ENCODE data around the gene ROMO1.

Gene ROMO1

GRCh38 chr20:35663516-35664465 is 35.4 kb upstream of the ROMO1 start:
- DNase-seq, result peak; percentile 50 to 74 (median 68)
- ChIA-PET CTCF (interaction anchor here (0.6 to 2.4 kb wide), 11 partner anchors 8 to 54 kb away, joined by 3 to 7 read pairs (median 4); partner anchors contain the start of genes NFS1, ROMO1 and SPAG4), POLR2A (interaction anchor here (0.8 to 2.7 kb wide), 8 partner anchors 9 to 67 kb away, joined by 3 to 9 read pairs (median 4); partner anchors contain the start of genes NFS1, ROMO1 and SPAG4)
- peak overlapping the region; percentile 62 to 93 (median 80) for H3K4me3 ChIP-seq (ENCODE audit: control insufficient read depth in 1 of 7, extremely low read depth in 1 of 7, insufficient read depth in 4 of 7, low read depth in 2 of 7, low read length in 6 of 7)
- H3K27me3 ChIP-seq (replicated peaks in 2 of 5; ENCODE audit: control insufficient read depth in 4 of 5, insufficient read depth in 5 of 5, low read length in 4 of 5), result no peaks in the 10 kb centered on the region
- peaks cover 30 to 47% (median 41%) of the 10 kb centered on the region in 4 experiments for H3K4me1 ChIP-seq (ENCODE audit: control extremely low read depth in 1 of 4, control insufficient read depth in 4 of 4, insufficient read depth in 4 of 4, low read length in 3 of 4)
- peaks cover 0 to 7% (median 2%) of the 10 kb centered on the region in 4 experiments for H3K36me3 ChIP-seq (ENCODE audit: control insufficient read depth in 4 of 4, insufficient read depth in 4 of 4, low read length in 3 of 4)
- no peaks in the 10 kb centered on the region for H3K9me3 ChIP-seq (ENCODE audit: control extremely low read depth in 1 of 5, control insufficient read depth in 4 of 5, insufficient read depth in 2 of 5, low read depth in 1 of 5, low read length in 4 of 5)
- WGBS (ENCODE audit: insufficient coverage), result 0% methylated on average over 24 of the region's 28 CpGs
- H3K27ac ChIP-seq (ENCODE audit: insufficient read depth in 1 of 2, low read depth in 1 of 2, low read length in 2 of 2, poor library complexity in 1 of 2, severe bottlenecking in 2 of 2), result peak overlapping the region; percentile 97 to 99

GRCh38 chr20:35664466-35665206 is 34.6 kb upstream of the ROMO1 start, which contains the start of the genes CPNE1 and RBM12:
TSS of gene CPNE1 (minus strand) at chr20:35664900. CDS start at chr20:35632923, 31,977 bp downstream.
TSS of gene RBM12 (minus strand) at chr20:35664900. CDS start at chr20:35655322, 9,578 bp downstream.
- peak within 1 kb of the TSS; percentile 97 to 99 for H3K27ac ChIP-seq (ENCODE audit: insufficient read depth in 1 of 2, low read depth in 1 of 2, low read length in 2 of 2, poor library complexity in 1 of 2, severe bottlenecking in 2 of 2)
- peaks cover 0 to 11% (median 9%) of the 10 kb centered on the region in 4 experiments for H3K36me3 ChIP-seq (ENCODE audit: control insufficient read depth in 4 of 4, insufficient read depth in 4 of 4, low read length in 3 of 4)
- H3K4me3 ChIP-seq (ENCODE audit: control insufficient read depth in 1 of 7, extremely low read depth in 1 of 7, insufficient read depth in 4 of 7, low read depth in 2 of 7, low read length in 6 of 7), result peak within 1 kb of the TSS; percentile 62 to 93 (median 80)
- H3K4me1 ChIP-seq (ENCODE audit: control extremely low read depth in 1 of 4, control insufficient read depth in 4 of 4, insufficient read depth in 4 of 4, low read length in 3 of 4), result peaks cover 30 to 47% (median 41%) of the 10 kb centered on the region in 4 experiments
- no peaks in the 10 kb centered on the region for H3K9me3 ChIP-seq (ENCODE audit: control extremely low read depth in 1 of 5, control insufficient read depth in 4 of 5, insufficient read depth in 2 of 5, low read depth in 1 of 5, low read length in 4 of 5)
- ChIA-PET CTCF (interaction anchor here (1.0 to 2.4 kb wide), 9 partner anchors 9 to 63 kb away, joined by 3 to 7 read pairs (median 5); partner anchors contain the start of genes NFS1, ROMO1 and SPAG4), POLR2A (interaction anchor here (0.8 to 2.7 kb wide), 7 partner anchors 10 to 68 kb away, joined by 3 to 9 read pairs (median 4); partner anchors contain the start of genes NFS1, ROMO1 and SPAG4)
- under 1% methylated on average over 54 of the region's 61 CpGs for WGBS (ENCODE audit: insufficient coverage)
- no peaks in the 10 kb centered on the region for H3K27me3 ChIP-seq (replicated peaks in 2 of 5; ENCODE audit: control insufficient read depth in 4 of 5, insufficient read depth in 5 of 5, low read length in 4 of 5)
- DNase-seq, result peak; percentile 95 to 98 (median 97)

GRCh38 chr20:35665949-35666288 is 33.3 kb upstream of the ROMO1 start:
- 97% methylated on average over 7 of the region's 17 CpGs for WGBS (ENCODE audit: insufficient coverage)
- CTCF ChIA-PET, result interaction anchor here (0.7 to 1.7 kb wide), 3 partner anchors 10 to 65 kb away, joined by 4 to 6 read pairs (median 4); no protein-coding TSS in a partner anchor
- Histone ChIP-seq H3K27me3 (replicated peaks in 2 of 5; ENCODE audit: control insufficient read depth in 4 of 5, insufficient read depth in 5 of 5, low read length in 4 of 5) (no peaks in the 10 kb centered on the region), H3K4me3 (ENCODE audit: control insufficient read depth in 1 of 7, extremely low read depth in 1 of 7, insufficient read depth in 4 of 7, low read depth in 2 of 7, low read length in 6 of 7) (no peak overlapping the region), H3K36me3 (ENCODE audit: control insufficient read depth in 4 of 4, insufficient read depth in 4 of 4, low read length in 3 of 4) (peaks cover 6 to 24% (median 18%) of the 10 kb centered on the region in 4 experiments), H3K27ac (ENCODE audit: insufficient read depth in 1 of 2, low read depth in 1 of 2, low read length in 2 of 2, poor library complexity in 1 of 2, severe bottlenecking in 2 of 2) (no peak overlapping the region), H3K4me1 (ENCODE audit: control extremely low read depth in 1 of 4, control insufficient read depth in 4 of 4, insufficient read depth in 4 of 4, low read length in 3 of 4) (peaks cover 28 to 38% (median 34%) of the 10 kb centered on the region in 4 experiments), H3K9me3 (ENCODE audit: control extremely low read depth in 1 of 5, control insufficient read depth in 4 of 5, insufficient read depth in 2 of 5, low read depth in 1 of 5, low read length in 4 of 5) (no peaks in the 10 kb centered on the region)
- POLR2A ChIA-PET, result no interaction called here
- DNase-seq, result no peak

GRCh38 chr20:35669221-35669620 is 30.0 kb upstream of the ROMO1 start:
- POLR2A ChIA-PET, result no interaction called here
- no peak for DNase-seq
- peaks cover 8 to 41% (median 31%) of the 10 kb centered on the region in 4 experiments for H3K36me3 ChIP-seq (ENCODE audit: control insufficient read depth in 4 of 4, insufficient read depth in 4 of 4, low read length in 3 of 4)
- no peak overlapping the region for H3K4me3 ChIP-seq (ENCODE audit: control insufficient read depth in 1 of 7, extremely low read depth in 1 of 7, insufficient read depth in 4 of 7, low read depth in 2 of 7, low read length in 6 of 7)
- CTCF ChIA-PET, result interaction anchor here (1.0 to 1.5 kb wide), 3 partner anchors 21 to 206 kb away, joined by 3 to 4 read pairs (median 3); no protein-coding TSS in a partner anchor
- no peaks in the 10 kb centered on the region for H3K27me3 ChIP-seq (replicated peaks in 2 of 5; ENCODE audit: control insufficient read depth in 4 of 5, insufficient read depth in 5 of 5, low read length in 4 of 5)
- peaks cover 0 to 6% (median 3%) of the 10 kb centered on the region in 4 experiments for H3K4me1 ChIP-seq (ENCODE audit: control extremely low read depth in 1 of 4, control insufficient read depth in 4 of 4, insufficient read depth in 4 of 4, low read length in 3 of 4)
- no peak overlapping the region for H3K27ac ChIP-seq (ENCODE audit: insufficient read depth in 1 of 2, low read depth in 1 of 2, low read length in 2 of 2, poor library complexity in 1 of 2, severe bottlenecking in 2 of 2)
- H3K9me3 ChIP-seq (ENCODE audit: control extremely low read depth in 1 of 5, control insufficient read depth in 4 of 5, insufficient read depth in 2 of 5, low read depth in 1 of 5, low read length in 4 of 5), result no peaks in the 10 kb centered on the region
- WGBS (ENCODE audit: insufficient coverage), result 100% methylated on average over 5 of the region's 5 CpGs

- 100% methylated on average over 1 of the region's 1 CpG for WGBS (ENCODE audit: insufficient coverage)
- ChIA-PET POLR2A (no interaction called here), CTCF (interaction anchor here (1.5 kb wide), 1 partner anchor 22 kb away, joined by 4 read pairs; no protein-coding TSS in a partner anchor)
- no peak for DNase-seq
- Histone ChIP-seq H3K27me3 (replicated peaks in 2 of 5; ENCODE audit: control insufficient read depth in 4 of 5, insufficient read depth in 5 of 5, low read length in 4 of 5) (no peaks in the 10 kb centered on the region), H3K9me3 (ENCODE audit: control extremely low read depth in 1 of 5, control insufficient read depth in 4 of 5, insufficient read depth in 2 of 5, low read depth in 1 of 5, low read length in 4 of 5) (no peaks in the 10 kb centered on the region), H3K27ac (ENCODE audit: insufficient read depth in 1 of 2, low read depth in 1 of 2, low read length in 2 of 2, poor library complexity in 1 of 2, severe bottlenecking in 2 of 2) (no peak overlapping the region), H3K36me3 (ENCODE audit: control insufficient read depth in 4 of 4, insufficient read depth in 4 of 4, low read length in 3 of 4) (peaks cover 8 to 45% (median 35%) of the 10 kb centered on the region in 4 experiments), H3K4me3 (ENCODE audit: control insufficient read depth in 1 of 7, extremely low read depth in 1 of 7, insufficient read depth in 4 of 7, low read depth in 2 of 7, low read length in 6 of 7) (no peak overlapping the region), H3K4me1 (ENCODE audit: control extremely low read depth in 1 of 4, control insufficient read depth in 4 of 4, insufficient read depth in 4 of 4, low read length in 3 of 4) (peaks cover 0 to 4% (median 2%) of the 10 kb centered on the region in 4 experiments)
Measured at GRCh38 chr20:35669681-35670080, 29.5 kb upstream of the ROMO1 start.

- ChIA-PET POLR2A (no interaction called here), CTCF (interaction anchor here (0.8 kb wide), 1 partner anchor 73 kb away, joined by 3 read pairs; no protein-coding TSS in a partner anchor)
- Histone ChIP-seq H3K9me3 (ENCODE audit: control extremely low read depth in 1 of 5, control insufficient read depth in 4 of 5, insufficient read depth in 2 of 5, low read depth in 1 of 5, low read length in 4 of 5) (no peaks in the 10 kb centered on the region), H3K4me3 (ENCODE audit: control insufficient read depth in 1 of 7, extremely low read depth in 1 of 7, insufficient read depth in 4 of 7, low read depth in 2 of 7, low read length in 6 of 7) (no peak overlapping the region), H3K36me3 (ENCODE audit: control insufficient read depth in 4 of 4, insufficient read depth in 4 of 4, low read length in 3 of 4) (peaks cover 8 to 42% (median 33%) of the 10 kb centered on the region in 4 experiments), H3K27me3 (replicated peaks in 2 of 5; ENCODE audit: control insufficient read depth in 4 of 5, insufficient read depth in 5 of 5, low read length in 4 of 5) (no peaks in the 10 kb centered on the region), H3K27ac (ENCODE audit: insufficient read depth in 1 of 2, low read depth in 1 of 2, low read length in 2 of 2, poor library complexity in 1 of 2, severe bottlenecking in 2 of 2) (no peak overlapping the region), H3K4me1 (ENCODE audit: control extremely low read depth in 1 of 4, control insufficient read depth in 4 of 4, insufficient read depth in 4 of 4, low read length in 3 of 4) (no peaks in the 10 kb centered on the region)
- no peak for DNase-seq
- 99% methylated on average over 4 of the region's 4 CpGs for WGBS (ENCODE audit: insufficient coverage)
Measured at GRCh38 chr20:35673884-35674283, 25.3 kb upstream of the ROMO1 start.
